ENCODE measurements around the gene FOXP1. TPM values are rescaled to one million over a fixed set of nuclear protein-coding genes. Genes with fewer than 3 reads are reported as not detected.

FOXP1 gene
- total and polyA plus RNA-seq, 9 of the 15 experiments (the other 6 are each of a cell fraction or from before 2014, with no cell fraction given) = 7.7 to 34.5 (median 13.7) TPM

- TF ChIP-seq, protein P1, sequence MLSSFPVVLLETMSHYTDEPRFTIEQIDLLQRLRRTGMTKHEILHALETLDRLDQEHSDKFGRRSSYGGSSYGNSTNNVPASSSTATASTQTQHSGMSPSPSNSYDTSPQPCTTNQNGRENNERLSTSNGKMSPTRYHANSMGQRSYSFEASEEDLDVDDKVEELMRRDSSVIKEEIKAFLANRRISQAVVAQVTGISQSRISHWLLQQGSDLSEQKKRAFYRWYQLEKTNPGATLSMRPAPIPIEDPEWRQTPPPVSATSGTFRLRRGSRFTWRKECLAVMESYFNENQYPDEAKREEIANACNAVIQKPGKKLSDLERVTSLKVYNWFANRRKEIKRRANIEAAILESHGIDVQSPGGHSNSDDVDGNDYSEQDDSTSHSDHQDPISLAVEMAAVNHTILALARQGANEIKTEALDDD (IDR thresholded peaks at IDR 0.05) = no peak
- TF ChIP-seq ID3 (CRISPR knock-in tag; IDR thresholded peaks at IDR 0.05) = no peak
- no peak for TF ChIP-seq ID3 (tag; IDR thresholded peaks at IDR 0.05)
- no peak for TF ChIP-seq CEBPG (CRISPR knock-in tag; IDR thresholded peaks at IDR 0.05)
- no peak for TF ChIP-seq CEBPG (tag; conservative IDR thresholded peaks at IDR 0.05 in 1 of 2, IDR thresholded peaks at IDR 0.05 in 1 of 2)
- TF ChIP-seq NFIC (IDR thresholded peaks at IDR 0.05) = no peak
- TF ChIP-seq ETV6 (IDR thresholded peaks at IDR 0.05; ENCODE audit: borderline replicate concordance in 1 of 2, low read depth in 2 of 2, low read length in 1 of 2) = no peak
- TF ChIP-seq ETV6 (CRISPR knock-in tag; IDR thresholded peaks at IDR 0.05; ENCODE audit: borderline replicate concordance) = no peak
- no peak for TF ChIP-seq GTF2B (IDR thresholded peaks at IDR 0.05; ENCODE audit: extremely low read depth, insufficient read length)
Measured at GRCh38 chr3:71025516-71025915, 558.0 kb downstream of the FOXP1 start (continued).

GRCh38 chr3:71025010-71025409, 558.5 kb downstream of the FOXP1 start:
- H3K36me3 ChIP-seq (ENCODE audit: control insufficient read depth, insufficient read depth, low read length) = peaks cover 5% of the 10 kb centered on the region; the same call in 2 of the 3 replicates
- no peak overlapping the region for H3K4me2 ChIP-seq (ENCODE audit: insufficient read depth, low read length)
- intact Hi-C loops (cut with micrococcal nuclease) = no loop called here
- no peak for FAIRE-seq
- H3K27ac ChIP-seq (ENCODE audit: extremely low read depth, low read depth, low read length) = no peak overlapping the region
- no peak overlapping the region for H3K9ac ChIP-seq (ENCODE audit: insufficient read depth in 1 of 2, low read depth in 2 of 2, low read length in 2 of 2)
- no peaks in the 10 kb centered on the region for H3K4me1 ChIP-seq (replicated peaks in 1 of 2; ENCODE audit: control insufficient read depth in 2 of 2, insufficient read depth in 2 of 2, low read length in 2 of 2)
- no peak for DNase-seq (ENCODE audit: extremely low read depth in 1 of 4, low spot score in 3 of 4)
- 82% methylated on average over 8 of the region's 8 CpGs for WGBS (ENCODE audit: insufficient coverage, low coverage, missing lambda C conversion rate)
- no peak overlapping the region for H3K4me3 ChIP-seq
- no peak overlapping the region for H2AFZ ChIP-seq (ENCODE audit: low read depth, low read length)
- no peak for ATAC-seq
- in situ Hi-C loops (cut with MboI) = no loop called here
- H3K9me3 ChIP-seq (replicated peaks; ENCODE audit: control insufficient read depth, insufficient read depth, low read depth, low read length) = no peaks in the 10 kb centered on the region
- CTCF ChIA-PET (ENCODE audit: low intra/inter-chr PET ratio) = no interaction called here
- H3K79me2 ChIP-seq (ENCODE audit: control insufficient read depth, insufficient read depth, low read length) = no peaks in the 10 kb centered on the region
- POLR2A ChIA-PET = interaction anchor here (0.6 kb wide), 1 partner anchor 26 kb away, joined by 4 read pairs; no protein-coding TSS in a partner anchor
- no peaks in the 10 kb centered on the region for H3K9me1 ChIP-seq (ENCODE audit: control insufficient read depth, insufficient read depth, low read length)
- no peaks in the 10 kb centered on the region for H3K27me3 ChIP-seq (ENCODE audit: control insufficient read depth in 2 of 2, insufficient read depth in 2 of 2, low read length in 2 of 2)
- H4K20me1 ChIP-seq (replicated peaks; ENCODE audit: control insufficient read depth, insufficient read depth, low read length) = no peaks in the 10 kb centered on the region
- BruUV-seq (replicated peaks) = no TSS peak
- TF ChIP-seq, protein P2, sequence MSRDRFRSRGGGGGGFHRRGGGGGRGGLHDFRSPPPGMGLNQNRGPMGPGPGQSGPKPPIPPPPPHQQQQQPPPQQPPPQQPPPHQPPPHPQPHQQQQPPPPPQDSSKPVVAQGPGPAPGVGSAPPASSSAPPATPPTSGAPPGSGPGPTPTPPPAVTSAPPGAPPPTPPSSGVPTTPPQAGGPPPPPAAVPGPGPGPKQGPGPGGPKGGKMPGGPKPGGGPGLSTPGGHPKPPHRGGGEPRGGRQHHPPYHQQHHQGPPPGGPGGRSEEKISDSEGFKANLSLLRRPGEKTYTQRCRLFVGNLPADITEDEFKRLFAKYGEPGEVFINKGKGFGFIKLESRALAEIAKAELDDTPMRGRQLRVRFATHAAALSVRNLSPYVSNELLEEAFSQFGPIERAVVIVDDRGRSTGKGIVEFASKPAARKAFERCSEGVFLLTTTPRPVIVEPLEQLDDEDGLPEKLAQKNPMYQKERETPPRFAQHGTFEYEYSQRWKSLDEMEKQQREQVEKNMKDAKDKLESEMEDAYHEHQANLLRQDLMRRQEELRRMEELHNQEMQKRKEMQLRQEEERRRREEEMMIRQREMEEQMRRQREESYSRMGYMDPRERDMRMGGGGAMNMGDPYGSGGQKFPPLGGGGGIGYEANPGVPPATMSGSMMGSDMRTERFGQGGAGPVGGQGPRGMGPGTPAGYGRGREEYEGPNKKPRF (IDR thresholded peaks at IDR 0.05; ENCODE audit: low read depth, low read length) = no peak
- TF ChIP-seq ZFP91 (CRISPR knock-in tag; IDR thresholded peaks at IDR 0.05) (no peak), SRSF1 (IDR thresholded peaks at IDR 0.05; ENCODE audit: low read depth, low read length) (no peak), MNT (conservative IDR thresholded peaks at IDR 0.05) (no peak)
